ENCODE results near the gene RBFOX2.
"Not testable (repeated sequence)": the region's sequence is repeated elsewhere in the genome, so short reads cannot be mapped to it uniquely, and the experiment has no call there.

RBFOX2 gene

DNA sequence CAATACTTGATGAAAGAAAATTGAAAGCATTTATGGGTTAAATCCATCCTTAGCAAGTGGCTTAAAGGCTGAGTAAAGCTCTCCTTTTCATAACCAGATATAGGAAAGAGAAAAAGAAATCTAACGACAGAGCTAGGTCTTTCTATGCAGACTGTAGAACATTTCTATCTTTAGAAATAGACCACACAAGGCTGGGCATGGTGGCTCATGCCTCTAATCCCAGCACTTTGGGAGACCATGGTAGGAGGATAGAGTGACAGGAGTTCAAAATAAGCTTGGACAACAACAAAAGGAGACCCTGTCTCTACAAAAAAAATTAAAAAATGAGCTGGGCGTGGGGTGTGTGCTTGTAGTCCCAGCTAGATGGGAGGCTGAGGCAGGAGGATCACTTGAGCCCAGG lies 220.2 kb downstream of the RBFOX2 start:
- DNase-seq, result no peak

DNA sequence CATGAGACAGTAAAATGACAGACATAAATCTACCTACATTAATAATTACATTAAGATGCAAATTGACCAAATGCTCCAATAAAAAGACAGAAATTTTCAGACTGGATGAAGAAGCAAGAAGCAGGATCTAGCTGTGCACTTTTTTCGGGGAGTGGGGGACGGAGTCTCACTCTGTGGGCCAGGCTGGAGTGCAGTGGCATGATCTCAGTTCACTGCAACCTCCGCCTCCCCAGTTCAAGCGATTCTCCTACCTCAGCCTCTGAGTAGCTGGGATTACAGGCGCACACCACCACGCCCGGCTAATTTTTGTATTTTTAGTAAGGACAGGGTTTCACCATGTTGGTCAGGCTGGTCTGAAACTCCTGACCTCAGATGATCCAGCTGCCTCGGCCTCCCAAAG lies 222.0 kb downstream of the RBFOX2 start:
- not testable (repeated sequence) for DNase-seq

DNA sequence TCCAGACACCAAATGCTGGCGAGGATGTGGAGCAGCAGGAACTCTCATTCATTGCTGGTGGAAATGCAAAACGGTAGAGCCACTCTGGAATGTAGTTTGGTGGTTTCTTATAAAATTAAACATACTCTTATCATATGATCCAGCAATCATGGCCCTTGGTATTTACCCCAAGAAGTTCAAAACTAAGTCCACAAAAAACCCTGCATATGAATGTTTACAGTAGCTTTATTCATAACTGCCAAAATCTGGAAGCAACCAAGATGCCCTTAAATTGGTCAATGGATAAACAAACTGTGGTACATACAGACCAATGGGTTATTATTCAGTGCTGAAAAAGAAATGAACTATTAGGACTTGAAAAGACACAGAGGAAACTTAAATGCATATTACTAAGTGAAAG lies 223.2 kb downstream of the RBFOX2 start:
- no peak for DNase-seq

- DNase-seq, result no peak
Observed at GRCh38 chr22:35804421-35804820, 224.2 kb downstream of the RBFOX2 start.

GRCh38 chr22:35802885-35803284 lies 225.7 kb downstream of the RBFOX2 start:
- no peak for DNase-seq

GRCh38 chr22:35801301-35801700 lies 227.3 kb downstream of the RBFOX2 start:
- DNase-seq, result not testable (repeated sequence)

DNA sequence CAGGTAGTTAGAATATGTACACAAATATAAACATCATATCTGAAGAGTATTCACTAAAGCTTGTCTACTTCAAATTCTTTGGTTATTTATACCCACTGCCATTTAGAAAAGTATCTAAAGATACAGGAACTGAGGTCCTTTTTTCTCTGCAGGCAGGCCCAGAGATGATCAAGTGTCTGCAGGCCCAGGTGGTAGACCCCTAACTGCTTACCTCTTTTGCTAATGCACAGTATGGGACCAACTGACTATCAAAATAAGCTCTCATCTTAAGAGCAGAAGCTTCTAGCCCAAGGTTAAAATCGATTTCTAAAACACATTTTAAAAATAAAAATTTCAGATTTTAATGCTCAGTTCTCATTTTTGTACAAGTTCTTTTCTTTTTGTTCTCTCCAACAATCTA lies 229.5 kb downstream of the RBFOX2 start:
- no peak for DNase-seq

DNA sequence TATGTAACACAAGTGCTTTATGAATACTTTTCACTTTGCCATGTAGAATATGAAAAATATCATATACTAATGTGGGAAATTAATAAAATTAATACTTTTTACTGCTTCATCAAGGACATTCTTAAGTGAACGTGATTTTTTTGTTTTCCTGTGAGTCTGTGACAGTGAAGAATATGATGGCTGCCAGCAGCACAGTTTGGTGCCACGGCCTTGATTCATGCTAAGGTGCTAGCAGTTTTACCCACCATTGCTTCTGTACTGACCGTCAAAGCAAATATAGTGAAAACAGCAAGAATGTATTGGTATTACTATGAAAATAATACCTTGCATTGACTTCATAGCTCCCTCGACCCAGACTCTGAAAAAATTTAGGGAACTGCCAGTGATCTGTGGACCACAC lies 231.2 kb downstream of the RBFOX2 start:
- DNase-seq, result no peak

GRCh38 chr22:35795476-35795875 lies 233.1 kb downstream of the RBFOX2 start:
- no peak for DNase-seq

DNA sequence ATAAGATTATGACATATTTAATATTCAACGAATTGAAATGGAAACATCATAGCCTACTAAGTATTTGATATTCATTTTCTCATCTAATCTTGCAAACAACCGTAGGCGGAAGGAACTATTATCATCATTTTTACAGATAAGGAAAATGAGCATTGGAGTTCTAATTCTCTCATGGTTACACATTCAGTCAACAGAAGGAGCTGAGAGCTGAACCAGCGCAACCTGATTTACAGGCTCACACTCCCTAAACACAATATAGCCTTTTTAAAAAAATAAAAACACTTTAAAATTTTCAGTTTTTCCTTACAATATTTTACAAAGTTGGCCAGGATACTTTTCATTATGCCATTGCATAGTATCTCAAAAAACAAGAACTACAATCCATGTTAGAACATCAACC lies 236.1 kb downstream of the RBFOX2 start:
- DNase-seq, result no peak

GRCh38 chr22:35791788-35792187 lies 236.8 kb downstream of the RBFOX2 start:
- DNase-seq, result not testable (repeated sequence)

DNA sequence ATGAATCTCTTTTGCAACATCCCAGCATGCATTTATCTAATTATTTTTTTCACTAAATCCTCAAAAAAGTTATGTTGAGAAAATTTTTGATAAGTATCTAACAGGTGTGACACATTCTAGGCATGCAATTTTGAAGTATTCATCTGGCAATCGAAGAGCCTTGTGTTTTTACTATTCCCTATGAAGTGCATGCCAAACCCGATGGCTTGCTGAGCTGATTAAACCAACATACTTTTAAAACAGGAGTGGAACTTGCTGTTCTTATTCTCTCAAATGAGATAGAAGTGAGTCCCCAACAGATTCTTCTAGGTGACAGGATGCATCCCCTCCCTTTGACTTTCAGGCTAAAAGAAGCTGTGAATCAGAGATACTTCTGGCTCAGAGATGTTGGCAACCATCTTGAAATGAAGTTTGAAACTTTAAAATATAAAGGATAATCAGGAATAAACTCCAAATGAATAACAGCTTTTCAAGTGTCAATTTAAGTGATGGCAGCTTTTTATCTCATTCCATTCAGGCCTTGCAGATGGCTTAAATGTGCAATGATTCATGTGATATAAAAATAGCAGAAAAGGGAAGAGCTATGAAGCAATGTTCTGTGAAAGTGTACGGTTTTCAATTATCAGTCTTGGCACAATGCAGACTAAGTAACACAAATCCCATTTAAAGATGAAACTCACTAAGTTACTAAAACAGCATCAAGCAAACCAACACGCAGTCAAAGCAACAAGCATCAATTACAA lies 243.3 kb downstream of the RBFOX2 start:
- no peak for DNase-seq

DNA sequence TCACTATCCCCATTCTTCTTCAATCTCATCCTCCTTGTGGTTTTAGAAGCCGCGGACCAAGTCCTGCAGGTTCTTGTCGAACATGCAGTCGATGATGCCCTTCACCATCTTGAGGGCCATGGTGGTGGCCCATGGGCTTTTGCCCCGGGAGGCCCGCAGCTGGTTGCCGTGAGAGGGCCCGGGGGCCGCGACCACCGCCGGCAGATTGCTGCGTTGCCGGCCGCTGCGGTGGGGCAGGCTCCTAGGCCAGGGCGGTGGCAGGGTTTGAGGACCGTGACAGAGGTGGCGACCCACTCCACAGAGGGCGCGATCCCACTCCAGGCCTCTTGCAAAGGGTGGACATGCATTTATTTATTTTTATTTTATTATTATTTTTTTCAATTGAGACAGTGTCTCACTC lies 244.0 kb downstream of the RBFOX2 start:
- no peak for DNase-seq

- DNase-seq, result no peak
Observed at GRCh38 chr22:35783943-35784614, 244.5 kb downstream of the RBFOX2 start.

GRCh38 chr22:35782504-35782903 lies 246.1 kb downstream of the RBFOX2 start:
- no peak for DNase-seq

GRCh38 chr22:35781898-35782297 lies 246.7 kb downstream of the RBFOX2 start:
- DNase-seq, result no peak

DNA sequence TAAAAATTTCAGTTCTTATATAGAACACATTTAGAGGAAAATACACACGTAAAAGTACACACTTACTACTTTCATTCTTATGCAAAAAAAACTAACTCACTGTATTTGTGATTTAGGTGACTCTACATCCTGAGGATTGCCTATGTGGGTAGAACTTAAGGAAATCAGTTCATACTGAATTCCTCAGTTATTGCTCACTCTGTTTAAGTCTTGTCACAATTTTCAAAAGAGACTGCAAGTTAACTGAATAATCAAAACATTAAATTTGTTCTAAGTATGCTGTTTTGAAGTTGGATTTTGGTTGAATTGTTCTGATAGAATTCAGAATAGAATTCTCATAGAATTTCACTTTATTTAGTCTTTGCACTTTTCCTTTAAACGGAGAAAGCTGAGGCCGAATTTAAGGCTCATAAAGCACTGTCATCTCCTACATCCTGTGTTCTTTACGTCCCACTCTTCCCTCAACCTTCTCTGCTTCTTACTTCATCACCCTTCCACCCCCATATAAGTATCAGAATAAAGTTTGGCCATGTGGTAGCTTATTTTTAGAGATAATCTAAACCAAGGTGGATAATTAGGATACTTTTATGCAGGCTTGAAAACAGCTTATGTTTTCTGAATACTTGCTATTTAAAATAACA lies 251.2 kb downstream of the RBFOX2 start:
- no peak for DNase-seq

- no peak for DNase-seq
Observed at GRCh38 chr22:35775339-35775738, 253.3 kb downstream of the RBFOX2 start.

GRCh38 chr22:35769974-35770373 lies 258.6 kb downstream of the RBFOX2 start:
- DNase-seq, result no peak

GRCh38 chr22:35766654-35767580 lies 261.7 kb downstream of the RBFOX2 start:
- DNase-seq, result no peak

DNA sequence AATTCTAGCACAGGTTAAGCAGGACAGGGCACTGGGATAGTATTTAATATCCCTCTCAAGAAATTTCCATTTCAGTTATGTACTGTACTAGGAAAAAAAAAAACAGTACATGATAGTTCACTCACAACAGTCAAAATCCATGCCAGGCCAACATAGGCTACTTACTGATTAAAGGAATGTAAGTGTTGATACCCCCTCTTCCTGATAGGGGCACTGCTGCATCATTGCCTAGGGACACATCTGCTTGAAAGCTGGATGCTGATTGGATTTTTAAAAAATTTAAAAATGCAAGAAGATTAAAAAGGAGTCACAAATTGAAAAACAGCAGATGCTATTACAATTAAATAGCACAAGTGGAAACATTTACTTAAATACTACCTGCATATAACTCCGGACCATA lies 267.6 kb downstream of the RBFOX2 start:
- no peak for DNase-seq

DNA sequence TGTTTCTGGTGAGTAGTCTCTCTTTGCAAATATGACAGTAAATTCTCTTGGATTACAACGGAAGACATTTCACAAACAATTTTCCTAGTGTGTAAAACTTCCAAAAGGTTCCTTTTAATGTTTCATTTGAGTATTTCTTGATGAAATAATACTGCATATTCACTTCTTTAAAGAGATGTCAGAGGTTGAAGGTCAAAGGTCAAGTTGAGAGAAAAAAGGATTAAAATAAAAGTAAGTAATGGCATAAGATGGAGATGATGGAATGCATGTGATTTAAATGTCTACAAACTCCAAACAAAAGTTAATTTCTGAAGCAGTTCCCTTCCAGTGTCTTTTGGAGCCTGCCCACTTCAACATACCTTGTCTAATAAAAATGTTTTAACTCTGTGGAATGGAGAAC lies 270.2 kb downstream of the RBFOX2 start:
- DNase-seq, result no peak

DNA sequence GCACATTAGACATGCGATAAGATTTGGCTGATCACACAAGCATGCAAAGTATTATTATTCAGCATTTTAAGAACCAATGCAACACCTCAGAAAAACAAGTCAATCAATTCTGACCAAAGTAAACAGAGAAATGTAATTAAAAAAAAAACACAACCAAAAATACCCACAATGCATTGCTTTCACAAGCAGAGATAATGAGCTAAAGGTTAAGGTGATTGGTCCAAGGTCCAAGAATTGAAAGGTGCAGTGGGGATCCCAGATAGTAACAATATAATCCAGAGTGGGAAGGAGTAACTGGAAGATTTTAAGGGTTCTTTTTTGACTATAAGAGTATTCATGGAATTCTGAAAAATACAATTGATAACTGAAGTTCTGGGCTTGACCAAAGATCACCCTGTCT lies 271.9 kb downstream of the RBFOX2 start:
- DNase-seq, result no peak

Measured in NCI-H2171 (cell line).